Measurements from ENCODE around the gene IGFL3.

DNA sequence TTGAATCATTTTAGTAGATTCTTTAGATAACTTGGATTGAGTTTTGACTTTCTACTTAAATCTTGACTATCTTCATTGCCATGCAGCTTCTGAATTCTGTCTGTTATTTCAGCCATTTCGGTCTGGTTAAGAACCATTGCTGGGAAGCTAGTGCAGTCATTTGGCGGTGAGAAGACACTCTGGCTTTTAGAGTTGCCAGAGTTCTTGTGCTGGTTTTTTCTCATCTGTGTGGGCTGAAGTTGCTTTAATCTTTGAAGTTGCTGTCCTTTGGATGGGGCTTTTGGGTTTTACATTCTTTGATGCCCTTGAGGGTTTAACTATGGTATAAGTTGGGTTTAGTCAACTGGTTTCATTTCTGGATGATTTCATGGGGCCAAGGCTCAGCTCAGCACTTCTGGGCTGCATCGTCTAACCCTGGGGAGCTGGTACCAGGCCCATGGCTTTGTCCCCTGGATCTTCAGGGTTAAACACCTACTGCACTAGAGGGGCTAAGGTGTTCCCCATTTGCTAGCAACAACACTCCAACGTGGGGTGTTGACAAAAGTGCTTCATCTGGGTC is 13.5 kb upstream of the IGFL3 start:
- TF ChIP-seq, protein P1, sequence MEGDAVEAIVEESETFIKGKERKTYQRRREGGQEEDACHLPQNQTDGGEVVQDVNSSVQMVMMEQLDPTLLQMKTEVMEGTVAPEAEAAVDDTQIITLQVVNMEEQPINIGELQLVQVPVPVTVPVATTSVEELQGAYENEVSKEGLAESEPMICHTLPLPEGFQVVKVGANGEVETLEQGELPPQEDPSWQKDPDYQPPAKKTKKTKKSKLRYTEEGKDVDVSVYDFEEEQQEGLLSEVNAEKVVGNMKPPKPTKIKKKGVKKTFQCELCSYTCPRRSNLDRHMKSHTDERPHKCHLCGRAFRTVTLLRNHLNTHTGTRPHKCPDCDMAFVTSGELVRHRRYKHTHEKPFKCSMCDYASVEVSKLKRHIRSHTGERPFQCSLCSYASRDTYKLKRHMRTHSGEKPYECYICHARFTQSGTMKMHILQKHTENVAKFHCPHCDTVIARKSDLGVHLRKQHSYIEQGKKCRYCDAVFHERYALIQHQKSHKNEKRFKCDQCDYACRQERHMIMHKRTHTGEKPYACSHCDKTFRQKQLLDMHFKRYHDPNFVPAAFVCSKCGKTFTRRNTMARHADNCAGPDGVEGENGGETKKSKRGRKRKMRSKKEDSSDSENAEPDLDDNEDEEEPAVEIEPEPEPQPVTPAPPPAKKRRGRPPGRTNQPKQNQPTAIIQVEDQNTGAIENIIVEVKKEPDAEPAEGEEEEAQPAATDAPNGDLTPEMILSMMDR (IDR thresholded peaks at IDR 0.05; ENCODE audit: poor library complexity), result no peak
- TF ChIP-seq EZH2 (IDR thresholded peaks at IDR 0.05; ENCODE audit: borderline replicate concordance), result no peak

Measured in hepatocyte (in vitro differentiated cells).